Metanephros (tissue), 1 donor: ENCODE data around the gene BUB3. TPM values are rescaled to one million over a fixed set of nuclear protein-coding genes. Genes with fewer than 3 reads are reported as not detected.

Source experiments
- total RNA-seq: library from RNA; depleted of rRNA; stranded (reverse); fragments of >200 nt; gene quantifications from one replicate; pipeline ENCODE4 v1.2.3, GENCODE V29; 2014

The BUB3 gene
- total RNA-seq, result 177 TPM

GRCh38 chr10:123154092-123154710 lies at the start of gene BUB3:
Gene BUB3, plus strand, starts transcription at chr10:123154402. Its CDS starts 516 bp downstream, at chr10:123154918.

GRCh38 chr10:123135415-123136141 lies 18.6 kb upstream of the BUB3 start, which contains the start of gene HMX3:
Gene HMX3, plus strand, starts transcription at chr10:123135970. Its CDS starts 81 bp downstream, at chr10:123136051.

GRCh38 chr10:123147635-123148413 lies 6.4 kb upstream of the BUB3 start, which contains the start of gene HMX2:
Gene HMX2, plus strand, starts transcription at chr10:123148136. Its CDS starts 243 bp downstream, at chr10:123148379.

Other genes with a start within 250 kb of the BUB3 start
- not detected for gene FAM24A, start 243.8 kb upstream of the BUB3 start, total RNA-seq
- 9.9 TPM for gene C10orf88, start 200.2 kb upstream of the BUB3 start, total RNA-seq
- 6.9 TPM for gene PSTK, start 174.0 kb upstream of the BUB3 start, total RNA-seq
- 10.5 TPM for gene IKZF5, start 145.6 kb upstream of the BUB3 start, total RNA-seq
- 18.1 TPM for gene ACADSB, start 145.4 kb upstream of the BUB3 start, total RNA-seq
- 0.82 TPM for gene HMX3, start 18.4 kb upstream of the BUB3 start, total RNA-seq
- 0.99 TPM for gene HMX2, start 6.3 kb upstream of the BUB3 start, total RNA-seq